DMS53 (cell line): ENCODE results near the gene ARHGAP15.

Experiments
- DNase-seq: peaks from one replicate; lab custom pipeline; 2025; lab: John Stamatoyannopoulos, UW

The ARHGAP15 gene

GRCh38 chr2:143690235-143690634 lies 561.0 kb downstream of the ARHGAP15 start:
- DNase-seq: no peak

- DNase-seq: no peak
Measured at GRCh38 chr2:143691121-143691520, 561.9 kb downstream of the ARHGAP15 start.

- no peak for DNase-seq
Measured at GRCh38 chr2:143692162-143692561, 562.9 kb downstream of the ARHGAP15 start.

GRCh38 chr2:143692967-143693366 lies 563.7 kb downstream of the ARHGAP15 start:
- DNase-seq: no peak

- DNase-seq: no peak
Measured at GRCh38 chr2:143694335-143694734, 565.1 kb downstream of the ARHGAP15 start.

GRCh38 chr2:143696651-143697050 lies 567.4 kb downstream of the ARHGAP15 start:
- DNase-seq: no peak

GRCh38 chr2:143697744-143698143 lies 568.5 kb downstream of the ARHGAP15 start:
- DNase-seq: no peak

- no peak for DNase-seq
Measured at GRCh38 chr2:143698352-143698751, 569.1 kb downstream of the ARHGAP15 start.

GRCh38 chr2:143698888-143699570 lies 569.8 kb downstream of the ARHGAP15 start:
- DNase-seq: no peak

- DNase-seq: no peak
Measured at GRCh38 chr2:143700865-143701264, 571.6 kb downstream of the ARHGAP15 start.

GRCh38 chr2:143701785-143702184 lies 572.6 kb downstream of the ARHGAP15 start:
- no peak for DNase-seq

- no peak for DNase-seq
Measured at GRCh38 chr2:143702931-143703330, 573.7 kb downstream of the ARHGAP15 start.

GRCh38 chr2:143704451-143705106 lies 575.4 kb downstream of the ARHGAP15 start:
- no peak for DNase-seq

GRCh38 chr2:143705108-143705707 lies 576.0 kb downstream of the ARHGAP15 start:
- no peak for DNase-seq

GRCh38 chr2:143706354-143706753 lies 577.1 kb downstream of the ARHGAP15 start:
- no peak for DNase-seq

- DNase-seq: no peak
Measured at GRCh38 chr2:143708682-143709081, 579.5 kb downstream of the ARHGAP15 start.

GRCh38 chr2:143710196-143710595 lies 581.0 kb downstream of the ARHGAP15 start:
- no peak for DNase-seq

GRCh38 chr2:143710879-143711278 lies 581.7 kb downstream of the ARHGAP15 start:
- no peak for DNase-seq

- DNase-seq: no peak
Measured at GRCh38 chr2:143716522-143716921, 587.3 kb downstream of the ARHGAP15 start.

GRCh38 chr2:143717053-143717452 lies 587.8 kb downstream of the ARHGAP15 start:
- no peak for DNase-seq

- DNase-seq: no peak
Measured at GRCh38 chr2:143717536-143718168, 588.4 kb downstream of the ARHGAP15 start.

GRCh38 chr2:143718745-143719144 lies 589.5 kb downstream of the ARHGAP15 start:
- no peak for DNase-seq

- no peak for DNase-seq
Measured at GRCh38 chr2:143719406-143719805, 590.2 kb downstream of the ARHGAP15 start.
